K562 (cell line): ENCODE results near the gene TMPO. TPM values are rescaled to one million over a fixed set of nuclear protein-coding genes. Genes with fewer than 3 reads are reported as not detected.

Source experiments
- COPS2 ChIP-seq: fragments of 450-650 bp; conservative IDR thresholded peaks from 2 replicates; pipeline ENCODE4 v1.6.1; 2016; ENCODE audit warnings: mild to moderate bottlenecking, moderate library complexity
- E2F3 ChIP-seq: fragments of 250-450 bp; sonication (Bioruptor Pico); IDR thresholded peaks from 2 replicates; pipeline ENCODE4 v1.4.0; 2020; ENCODE audit warnings: mild to moderate bottlenecking
- FOXA3 ChIP-seq, 2 experiments: fragments of 450-650 bp in 1 of 2; sonication (generic) in 1 of 2; formaldehyde crosslinking; IDR thresholded peaks in 1 of 2; conservative IDR thresholded peaks in 1 of 2; 2 replicates each; pipeline versions ENCODE4 v1.4.0 to v1.8.0; 2020 to 2022; ENCODE audit warnings: mild to moderate bottlenecking in 2 of 2, missing genetic modification reagents in 1 of 2
- FOXP1 ChIP-seq: sonication (generic); formaldehyde crosslinking; IDR thresholded peaks from 2 replicates; pipeline ENCODE4 v1.8.0; 2022; ENCODE audit warnings: mild to moderate bottlenecking, missing genetic modification reagents
- GABPB1 ChIP-seq: sonication (generic); formaldehyde crosslinking; IDR thresholded peaks from 2 replicates; pipeline ENCODE4 v1.8.0; 2022; ENCODE audit warnings: mild to moderate bottlenecking, missing genetic modification reagents
- MCM7 ChIP-seq, 2 experiments: fragments of 450-650 bp; IDR thresholded peaks; 2 replicates each; pipeline ENCODE4 v1.6.1; 2016 to 2018
- PPARD ChIP-seq: fragments of 250-450 bp; sonication (Bioruptor Pico); IDR thresholded peaks from 2 replicates; pipeline ENCODE4 v1.8.0; 2022; ENCODE audit warnings: inconsistent platforms, mild to moderate bottlenecking, moderate library complexity
- SAFB2 ChIP-seq: fragments of 200-400 bp; formaldehyde crosslinking; IDR thresholded peaks from 2 replicates; pipeline ENCODE4 v1.6.1; 2018; ENCODE audit warnings: borderline replicate concordance, low read length, low read depth, moderate library complexity; ENCODE audit not compliant: severe bottlenecking
- SMARCA4 ChIP-seq: fragments of 450-650 bp; IDR thresholded peaks from 2 replicates; pipeline ENCODE4 v1.6.1; 2016
- SPI1 ChIP-seq: IDR thresholded peaks from 2 replicates; pipeline ENCODE4 v1.6.1; 2011; ENCODE audit warnings: low read depth, low read length, control low read depth, borderline replicate concordance
- SREBF2 ChIP-seq: sonication (generic); formaldehyde crosslinking; IDR thresholded peaks from 2 replicates; pipeline ENCODE4 v1.4.0; 2020; ENCODE audit warnings: mild to moderate bottlenecking, missing genetic modification reagents
- ZBED1 ChIP-seq: IDR thresholded peaks from 2 replicates; pipeline ENCODE4 v1.6.1; 2014
- ZBTB8A ChIP-seq: fragments of 450-650 bp; IDR thresholded peaks from 2 replicates; pipeline ENCODE4 v1.6.1; 2018; ENCODE audit warnings: mild to moderate bottlenecking, moderate library complexity; ENCODE audit not compliant: partially characterized antibody
- ZFPM2 ChIP-seq: fragments of 250-450 bp; sonication (Bioruptor Pico); IDR thresholded peaks from 2 replicates; pipeline ENCODE4 v1.5.1; 2022; ENCODE audit warnings: mild to moderate bottlenecking
- ZKSCAN1 ChIP-seq: fragments of 150-350 bp; IDR thresholded peaks from 2 replicates; pipeline ENCODE4 v1.6.1; 2016; ENCODE audit warnings: low read depth, low read length
- ZNF133 ChIP-seq: fragments of 250-450 bp; sonication (Bioruptor Pico); IDR thresholded peaks from 2 replicates; pipeline ENCODE4 v1.4.0; 2020; ENCODE audit warnings: mild to moderate bottlenecking
- ZNF384 ChIP-seq: IDR thresholded peaks from 2 replicates; pipeline ENCODE4 v1.6.1; 2012; ENCODE audit warnings: low read depth, low read length, improper control_type of control experiment
- ZNF41 ChIP-seq: fragments of 250-450 bp; sonication (Bioruptor Pico); conservative IDR thresholded peaks from 2 replicates; pipeline ENCODE4 v1.4.0; 2020; ENCODE audit warnings: mild to moderate bottlenecking
- polyA plus RNA-seq, 8 experiments: library from polyadenylated mRNA; depleted of rRNA in 4 of 8; stranded (reverse) in 5 of 8; unstranded in 3 of 8; fragments of >200 nt; fragmentation: Nextera tagmentation in 2 of 8; fragmentation: Illumina TruSeq in 1 of 8; extraction: Ambion mirVana in 2 of 8; extraction: Trizol in 1 of 8; gene quantifications; 2 replicates each; pipeline versions ENCODE4 v1.2.1 to v1.2.3, GENCODE V29; 2011 to 2014; ENCODE audit warnings: inconsistent platforms in 1 of 8, missing spikeins in 1 of 8
- total RNA-seq, 7 experiments: library from RNA; depleted of rRNA in 6 of 7; stranded (reverse); fragments of >200 nt in 6 of 7; fragmentation: Illumina TruSeq in 2 of 7; extraction: Trizol in 2 of 7; gene quantifications; 2 replicates each; pipeline versions ENCODE4 v1.2.1 to v1.2.3, GENCODE V29; 2011 to 2021; ENCODE audit warnings: low replicate concordance in 1 of 7
- TF ChIP-seq, protein P1 (sequence below): sonication (generic); IDR thresholded peaks from 2 replicates; pipeline ENCODE4 v1.6.1; 2016
- TF ChIP-seq, protein P2 (sequence below): sonication (generic); formaldehyde crosslinking; IDR thresholded peaks from 2 replicates; pipeline ENCODE4 v1.8.1; 2023; ENCODE audit warnings: mild to moderate bottlenecking, missing genetic modification reagents
- TF ChIP-seq, protein P3 (sequence below): IDR thresholded peaks from 2 replicates; pipeline ENCODE4 v1.6.1; 2012; ENCODE audit warnings: low read depth, low read length, improper control_type of control experiment, borderline replicate concordance
- TF ChIP-seq, protein P4 (sequence below): sonication (generic); formaldehyde crosslinking; IDR thresholded peaks from 2 replicates; pipeline ENCODE4 v1.8.1; 2022; ENCODE audit warnings: missing genetic modification reagents
- TF ChIP-seq, protein P5 (sequence below): fragments of 250-450 bp; sonication (Bioruptor Pico); IDR thresholded peaks from 2 replicates; pipeline ENCODE4 v1.5.0; 2021

Gene TMPO
- total and polyA plus RNA-seq, 9 of the 15 experiments (the other 6 are each of a cell fraction or from before 2014, with no cell fraction given), result 62.1 to 263 (median 182) TPM

DNA sequence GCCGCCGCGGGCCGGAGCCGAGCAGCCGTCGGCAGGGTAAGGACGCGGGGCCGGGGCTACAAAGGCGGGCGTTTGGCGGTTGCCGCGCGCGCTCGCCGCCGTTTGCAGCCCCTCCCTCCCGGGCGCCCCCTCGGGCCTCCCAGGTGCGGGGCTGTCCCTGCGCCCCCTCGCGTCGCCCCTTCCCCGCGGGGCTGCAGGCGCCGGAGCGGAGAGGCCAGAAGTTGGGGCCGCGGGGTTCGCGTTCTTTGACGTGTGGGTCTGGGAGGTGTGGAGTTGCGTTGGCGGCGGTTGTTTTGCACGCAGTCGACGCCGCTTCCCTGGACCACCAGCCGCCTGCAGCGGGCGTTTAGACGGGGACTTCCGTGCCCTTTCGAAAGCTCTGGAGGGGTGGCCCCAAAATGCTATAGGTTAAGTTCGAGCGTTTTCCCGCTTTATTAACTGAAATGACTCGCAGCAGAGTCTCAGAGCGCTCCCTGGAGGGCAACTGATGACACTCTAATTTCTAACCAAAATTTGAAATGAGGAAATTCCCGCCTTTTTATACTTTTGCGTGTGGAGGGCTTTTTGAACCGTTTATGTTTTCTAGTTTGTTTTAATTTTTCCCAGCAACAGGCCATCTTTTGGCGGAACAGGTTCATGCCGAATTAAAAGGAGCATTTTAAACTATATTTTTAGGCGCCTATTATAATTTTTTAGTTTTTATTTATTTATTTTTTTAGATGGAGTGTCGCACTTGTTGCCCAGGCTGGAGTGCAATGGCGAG, 902 bp downstream of the TMPO start (continued):
- peak; percentile 99 for TF ChIP-seq E2F3 (CRISPR knock-in tag)
- TF ChIP-seq, protein P1, sequence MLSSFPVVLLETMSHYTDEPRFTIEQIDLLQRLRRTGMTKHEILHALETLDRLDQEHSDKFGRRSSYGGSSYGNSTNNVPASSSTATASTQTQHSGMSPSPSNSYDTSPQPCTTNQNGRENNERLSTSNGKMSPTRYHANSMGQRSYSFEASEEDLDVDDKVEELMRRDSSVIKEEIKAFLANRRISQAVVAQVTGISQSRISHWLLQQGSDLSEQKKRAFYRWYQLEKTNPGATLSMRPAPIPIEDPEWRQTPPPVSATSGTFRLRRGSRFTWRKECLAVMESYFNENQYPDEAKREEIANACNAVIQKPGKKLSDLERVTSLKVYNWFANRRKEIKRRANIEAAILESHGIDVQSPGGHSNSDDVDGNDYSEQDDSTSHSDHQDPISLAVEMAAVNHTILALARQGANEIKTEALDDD, result no peak
- TF ChIP-seq ZNF133 (CRISPR knock-in tag), result no peak
- TF ChIP-seq, protein P2, sequence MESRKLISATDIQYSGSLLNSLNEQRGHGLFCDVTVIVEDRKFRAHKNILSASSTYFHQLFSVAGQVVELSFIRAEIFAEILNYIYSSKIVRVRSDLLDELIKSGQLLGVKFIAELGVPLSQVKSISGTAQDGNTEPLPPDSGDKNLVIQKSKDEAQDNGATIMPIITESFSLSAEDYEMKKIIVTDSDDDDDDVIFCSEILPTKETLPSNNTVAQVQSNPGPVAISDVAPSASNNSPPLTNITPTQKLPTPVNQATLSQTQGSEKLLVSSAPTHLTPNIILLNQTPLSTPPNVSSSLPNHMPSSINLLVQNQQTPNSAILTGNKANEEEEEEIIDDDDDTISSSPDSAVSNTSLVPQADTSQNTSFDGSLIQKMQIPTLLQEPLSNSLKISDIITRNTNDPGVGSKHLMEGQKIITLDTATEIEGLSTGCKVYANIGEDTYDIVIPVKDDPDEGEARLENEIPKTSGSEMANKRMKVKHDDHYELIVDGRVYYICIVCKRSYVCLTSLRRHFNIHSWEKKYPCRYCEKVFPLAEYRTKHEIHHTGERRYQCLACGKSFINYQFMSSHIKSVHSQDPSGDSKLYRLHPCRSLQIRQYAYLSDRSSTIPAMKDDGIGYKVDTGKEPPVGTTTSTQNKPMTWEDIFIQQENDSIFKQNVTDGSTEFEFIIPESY (CRISPR knock-in tag), result 0 out of 2 replicates have a peak, but pooled peaks have one; percentile 58
- peak; percentile 28; the same call in 1 of the 2 replicates for TF ChIP-seq ZKSCAN1
- TF ChIP-seq SAFB2, result no peak
- peak; percentile 58 for TF ChIP-seq GABPB1 (CRISPR knock-in tag)
- TF ChIP-seq SREBF2 (CRISPR knock-in tag), result 0 out of 2 replicates have a peak, but pooled peaks have one; percentile 75
- no peak for TF ChIP-seq ZNF384
- TF ChIP-seq, protein P3, sequence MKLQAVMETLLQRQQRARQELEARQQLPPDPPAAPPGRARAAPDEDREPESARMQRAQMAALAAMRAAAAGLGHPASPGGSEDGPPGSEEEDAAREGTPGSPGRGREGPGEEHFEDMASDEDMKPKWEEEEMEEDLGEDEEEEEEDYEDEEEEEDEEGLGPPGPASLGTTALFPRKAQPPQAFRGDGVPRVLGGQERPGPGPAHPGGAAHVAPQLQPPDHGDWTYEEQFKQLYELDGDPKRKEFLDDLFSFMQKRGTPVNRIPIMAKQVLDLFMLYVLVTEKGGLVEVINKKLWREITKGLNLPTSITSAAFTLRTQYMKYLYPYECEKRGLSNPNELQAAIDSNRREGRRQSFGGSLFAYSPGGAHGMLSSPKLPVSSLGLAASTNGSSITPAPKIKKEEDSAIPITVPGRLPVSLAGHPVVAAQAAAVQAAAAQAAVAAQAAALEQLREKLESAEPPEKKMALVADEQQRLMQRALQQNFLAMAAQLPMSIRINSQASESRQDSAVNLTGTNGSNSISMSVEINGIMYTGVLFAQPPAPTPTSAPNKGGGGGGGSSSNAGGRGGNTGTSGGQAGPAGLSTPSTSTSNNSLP, result 0 out of 2 replicates have a peak, but pooled peaks have one; percentile 18
- no peak for TF ChIP-seq COPS2
- TF ChIP-seq FOXA3 (CRISPR knock-in tag; conservative IDR thresholded peaks at IDR 0.05 in 1 of 2, IDR thresholded peaks at IDR 0.05 in 1 of 2), result no peak
- TF ChIP-seq, protein P4, sequence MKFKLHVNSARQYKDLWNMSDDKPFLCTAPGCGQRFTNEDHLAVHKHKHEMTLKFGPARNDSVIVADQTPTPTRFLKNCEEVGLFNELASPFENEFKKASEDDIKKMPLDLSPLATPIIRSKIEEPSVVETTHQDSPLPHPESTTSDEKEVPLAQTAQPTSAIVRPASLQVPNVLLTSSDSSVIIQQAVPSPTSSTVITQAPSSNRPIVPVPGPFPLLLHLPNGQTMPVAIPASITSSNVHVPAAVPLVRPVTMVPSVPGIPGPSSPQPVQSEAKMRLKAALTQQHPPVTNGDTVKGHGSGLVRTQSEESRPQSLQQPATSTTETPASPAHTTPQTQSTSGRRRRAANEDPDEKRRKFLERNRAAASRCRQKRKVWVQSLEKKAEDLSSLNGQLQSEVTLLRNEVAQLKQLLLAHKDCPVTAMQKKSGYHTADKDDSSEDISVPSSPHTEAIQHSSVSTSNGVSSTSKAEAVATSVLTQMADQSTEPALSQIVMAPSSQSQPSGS (CRISPR knock-in tag), result no peak
- TF ChIP-seq PPARD (CRISPR knock-in tag), result no peak
- no peak for TF ChIP-seq ZBTB8A
- TF ChIP-seq FOXP1, result peak; percentile 89; the same call in 1 of the 2 replicates
- TF ChIP-seq ZBED1, result no peak
- no peak for TF ChIP-seq SMARCA4
- TF ChIP-seq ZNF41, result no peak
- no peak for TF ChIP-seq MCM7 (IDR thresholded peaks at IDR 0.05)
- TF ChIP-seq SPI1, result 0 out of 2 replicates have a peak, but pooled peaks have one; percentile 4
- TF ChIP-seq ZFPM2 (CRISPR knock-in tag), result no peak
- TF ChIP-seq, protein P5, sequence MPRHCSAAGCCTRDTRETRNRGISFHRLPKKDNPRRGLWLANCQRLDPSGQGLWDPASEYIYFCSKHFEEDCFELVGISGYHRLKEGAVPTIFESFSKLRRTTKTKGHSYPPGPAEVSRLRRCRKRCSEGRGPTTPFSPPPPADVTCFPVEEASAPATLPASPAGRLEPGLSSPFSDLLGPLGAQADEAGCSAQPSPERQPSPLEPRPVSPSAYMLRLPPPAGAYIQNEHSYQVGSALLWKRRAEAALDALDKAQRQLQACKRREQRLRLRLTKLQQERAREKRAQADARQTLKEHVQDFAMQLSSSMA (CRISPR knock-in tag), result peak; percentile 42; the same call in 1 of the 2 replicates
